ENCODE data around the gene BAIAP2. TPM values are rescaled to one million over a fixed set of nuclear protein-coding genes. Genes with fewer than 3 reads are reported as not detected.
A peak's percentile ranks its signal among the peaks of the same experiment; 100 is the strongest.
"Not testable (repeated sequence)": the region's sequence is repeated elsewhere in the genome, so short reads cannot be mapped to it uniquely, and the experiment has no call there.

Gene BAIAP2
- total and polyA plus RNA-seq, 8 donors, result 21.1 to 263 (median 56.3) TPM

GRCh38 chr17:81027591-81028505 lies 7.1 kb upstream of the BAIAP2 start:
- intact Hi-C loops (cut with DNase I; ENCODE audit: low total_unique reads), result no loop called here
- Histone ChIP-seq H3K4me3 (no peak overlapping the region), H3K9me3 (no peaks in the 10 kb centered on the region), H3K27ac (no peak overlapping the region), H3K4me1 (peaks cover 15 to 61% (median 44%) of the 10 kb centered on the region in 4 donors), H3K27me3 (peaks cover 5 to 38% (median 27%) of the 10 kb centered on the region in 3 donors), H3K36me3 (peaks cover 0 to 16% (median 11%) of the 10 kb centered on the region in 4 donors)
- DNase-seq, result peak in 1 of 2 donors; percentile 62
- 33 to 49% (median 45%) methylated on average over 22 to 37 of the region's 37 CpGs for WGBS, 5 donors
- TF ChIP-seq EP300 (IDR thresholded peaks at IDR 0.05) (no peak), CTCF (IDR thresholded peaks at IDR 0.05) (no peak), POLR2AphosphoS5 (IDR thresholded peaks at IDR 0.05) (no peak), POLR2A (IDR thresholded peaks at IDR 0.05) (no peak)

- no peak overlapping the region for H3K27ac ChIP-seq
- WGBS, 5 donors, result 8 to 38% (median 21%) methylated on average over 10 to 12 of the region's 12 CpGs
- H3K36me3 ChIP-seq, result peaks cover 0 to 18% (median 11%) of the 10 kb centered on the region in 4 donors
- H3K27me3 ChIP-seq, result peaks cover 5 to 38% (median 27%) of the 10 kb centered on the region in 3 donors
- TF ChIP-seq POLR2A (IDR thresholded peaks at IDR 0.05), result no peak
- no peak for TF ChIP-seq EP300 (IDR thresholded peaks at IDR 0.05)
- TF ChIP-seq POLR2AphosphoS5 (IDR thresholded peaks at IDR 0.05), result no peak
- TF ChIP-seq CTCF (IDR thresholded peaks at IDR 0.05), result no peak
- intact Hi-C loops (cut with DNase I; ENCODE audit: low total_unique reads), result no loop called here
- H3K4me1 ChIP-seq, result peaks cover 18 to 62% (median 48%) of the 10 kb centered on the region in 4 donors
- peak in 1 of 2 donors; percentile 10 for DNase-seq
- no peak overlapping the region for H3K4me3 ChIP-seq
- H3K9me3 ChIP-seq, result no peaks in the 10 kb centered on the region
Measured at GRCh38 chr17:81028506-81028858, 6.5 kb upstream of the BAIAP2 start.

- no peak for TF ChIP-seq EP300 (IDR thresholded peaks at IDR 0.05)
- no peak for TF ChIP-seq CTCF (IDR thresholded peaks at IDR 0.05)
- TF ChIP-seq POLR2AphosphoS5 (IDR thresholded peaks at IDR 0.05), result no peak
- no peak for TF ChIP-seq POLR2A (IDR thresholded peaks at IDR 0.05)
- Histone ChIP-seq H3K36me3 (peaks cover 0 to 18% (median 11%) of the 10 kb centered on the region in 4 donors), H3K4me1 (peaks cover 22 to 61% (median 48%) of the 10 kb centered on the region in 4 donors), H3K27me3 (peaks cover 5 to 38% (median 27%) of the 10 kb centered on the region in 3 donors), H3K4me3 (no peak overlapping the region), H3K27ac (no peak overlapping the region), H3K9me3 (no peaks in the 10 kb centered on the region)
- WGBS, 5 donors, result 85 to 93% (median 92%) methylated on average over 8 to 11 of the region's 11 CpGs
- intact Hi-C loops (cut with DNase I; ENCODE audit: low total_unique reads), result no loop called here
- no peak for DNase-seq
Measured at GRCh38 chr17:81029859-81030258, 5.1 kb upstream of the BAIAP2 start.

GRCh38 chr17:81030312-81030711 lies 4.6 kb upstream of the BAIAP2 start:
- intact Hi-C loops (cut with DNase I; ENCODE audit: low total_unique reads); H3K9me3 ChIP-seq; H3K4me3 ChIP-seq; H3K27ac ChIP-seq; DNase-seq: not testable (repeated sequence)
- Histone ChIP-seq H3K27me3 (peaks cover 5 to 38% (median 27%) of the 10 kb centered on the region in 3 donors), H3K4me1 (peaks cover 22 to 61% (median 48%) of the 10 kb centered on the region in 4 donors), H3K36me3 (peaks cover 0 to 18% (median 11%) of the 10 kb centered on the region in 4 donors)
- 92 to 98% (median 93%) methylated on average over 9 of the region's 9 CpGs for WGBS, 5 donors
